OCI-LY7 (cell line): ENCODE data around the gene SMARCC1.

Source experiments
- EZH2phosphoT487 ChIP-seq: fragments of 200-600 bp; sonication (generic); IDR thresholded peaks from 2 replicates; pipeline ENCODE4 v1.6.1; 2018; ENCODE audit warnings: low read depth, borderline replicate concordance, mild to moderate bottlenecking, mixed run types, antibody characterized with exemption, low read length, moderate library complexity, mixed read lengths
- TF ChIP-seq, protein P1 (sequence below): fragments of 200-600 bp; sonication (generic); conservative IDR thresholded peaks from 2 replicates; pipeline ENCODE4 v1.5.1; 2014; ENCODE audit warnings: mild to moderate bottlenecking, antibody characterized with exemption, low read length, moderate library complexity, mixed read lengths

DNA sequence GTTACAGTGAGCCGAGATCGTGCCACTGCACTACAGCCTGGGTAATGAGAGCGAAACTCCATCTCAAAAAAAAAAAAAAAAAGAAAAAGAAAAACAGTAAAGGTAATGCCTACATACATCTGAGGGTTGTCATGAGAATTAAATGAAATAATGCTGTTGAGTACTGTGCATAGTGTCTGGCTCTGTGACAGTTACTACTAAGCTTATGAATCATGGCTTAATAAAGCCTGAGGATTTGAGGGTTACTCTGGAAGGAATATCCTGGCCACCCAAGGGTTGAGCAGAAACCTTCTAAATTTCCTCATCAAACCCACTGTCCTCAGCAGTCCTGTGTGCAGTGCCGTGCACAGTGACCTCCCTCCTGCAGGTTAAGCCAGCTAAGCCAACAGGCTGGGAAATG, 241.4 kb downstream of the SMARCC1 start:
- no peak for TF ChIP-seq EZH2phosphoT487
- TF ChIP-seq, protein P1, sequence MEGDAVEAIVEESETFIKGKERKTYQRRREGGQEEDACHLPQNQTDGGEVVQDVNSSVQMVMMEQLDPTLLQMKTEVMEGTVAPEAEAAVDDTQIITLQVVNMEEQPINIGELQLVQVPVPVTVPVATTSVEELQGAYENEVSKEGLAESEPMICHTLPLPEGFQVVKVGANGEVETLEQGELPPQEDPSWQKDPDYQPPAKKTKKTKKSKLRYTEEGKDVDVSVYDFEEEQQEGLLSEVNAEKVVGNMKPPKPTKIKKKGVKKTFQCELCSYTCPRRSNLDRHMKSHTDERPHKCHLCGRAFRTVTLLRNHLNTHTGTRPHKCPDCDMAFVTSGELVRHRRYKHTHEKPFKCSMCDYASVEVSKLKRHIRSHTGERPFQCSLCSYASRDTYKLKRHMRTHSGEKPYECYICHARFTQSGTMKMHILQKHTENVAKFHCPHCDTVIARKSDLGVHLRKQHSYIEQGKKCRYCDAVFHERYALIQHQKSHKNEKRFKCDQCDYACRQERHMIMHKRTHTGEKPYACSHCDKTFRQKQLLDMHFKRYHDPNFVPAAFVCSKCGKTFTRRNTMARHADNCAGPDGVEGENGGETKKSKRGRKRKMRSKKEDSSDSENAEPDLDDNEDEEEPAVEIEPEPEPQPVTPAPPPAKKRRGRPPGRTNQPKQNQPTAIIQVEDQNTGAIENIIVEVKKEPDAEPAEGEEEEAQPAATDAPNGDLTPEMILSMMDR: no peak
